Panc1 (cell line): Measurements from ENCODE around the gene GSG1L. TPM values are rescaled to one million over a fixed set of nuclear protein-coding genes. Genes with fewer than 3 reads are reported as not detected.

Experiments used
- ATAC-seq: fragments of 200-7000 bp; cut with Tn5 transposase; 2 replicates; pipeline ENCODE4 v1.9.1; 2020; ENCODE audit warnings: mild to moderate bottlenecking, moderate library complexity
- BruUV-seq: library from RNA; stranded (reverse); fragments of 400-500 nt; replicated peaks from 2 replicates; lab custom pipeline; 2021; lab: Mats Ljungman, UMichigan
- CTCF ChIA-PET: fragments of 300-600 bp; sonication (Branson Sonifier 250); formaldehyde crosslinking; loops from one replicate; lab custom pipeline; 2022; ENCODE audit warnings: antibody characterized with exemption; lab: Charles Lee
- POLR2A ChIA-PET: fragments of 300-600 bp; sonication (Branson Sonifier 250); formaldehyde crosslinking; loops from one replicate; lab custom pipeline; 2022; ENCODE audit warnings: antibody characterized with exemption; lab: Charles Lee
- DNase-seq: peaks from one replicate; pipeline ENCODE4 v3.0.0-alpha.2; 2010; ENCODE audit warnings: low read depth, low spot score
- H3K27ac ChIP-seq: 2 replicates; pipeline ENCODE4 v1.5.1; 2011; ENCODE audit warnings: mild to moderate bottlenecking, low read length, inconsistent platforms
- H3K27me3 ChIP-seq: fragments of 200-500 bp; sonication (Bioruptor generic); 2 replicates; pipeline ENCODE4 v1.6.0; 2014; ENCODE audit warnings: low read length, inconsistent platforms; ENCODE audit not compliant: control insufficient read depth, insufficient read depth
- H3K36me3 ChIP-seq: fragments of 200-500 bp; sonication (Bioruptor generic); 2 replicates; pipeline ENCODE4 v1.5.1; 2014; ENCODE audit warnings: inconsistent platforms, mild to moderate bottlenecking, low read length, moderate library complexity; ENCODE audit not compliant: control insufficient read depth, insufficient read depth
- H3K4me1 ChIP-seq: 2 replicates; pipeline ENCODE4 v1.5.1; 2011; ENCODE audit warnings: inconsistent platforms, mild to moderate bottlenecking, low read length, moderate library complexity; ENCODE audit not compliant: control insufficient read depth, insufficient read depth
- H3K4me3 ChIP-seq, 2 experiments: 2 replicates each; pipeline ENCODE4 v1.5.1; 2011 to 2012; ENCODE audit warnings: low read depth in 2 of 2, low read length in 2 of 2, mild to moderate bottlenecking in 2 of 2, inconsistent platforms in 1 of 2, moderate library complexity in 1 of 2
- H3K9me3 ChIP-seq: fragments of 200-500 bp; sonication (Bioruptor generic); 2 replicates; pipeline ENCODE4 v1.5.1; 2014; ENCODE audit warnings: low read depth, mild to moderate bottlenecking, inconsistent platforms, low read length, moderate library complexity; ENCODE audit not compliant: control insufficient read depth, insufficient read depth
- POLR2AphosphoS5 ChIP-seq: IDR thresholded peaks from 2 replicates; pipeline ENCODE4 v1.6.1; 2012; ENCODE audit warnings: mild to moderate bottlenecking, low read depth, low read length, moderate library complexity
- SIN3A ChIP-seq: IDR thresholded peaks from 2 replicates; pipeline ENCODE4 v1.6.1; 2012; ENCODE audit warnings: low read depth, mild to moderate bottlenecking, low read length, moderate library complexity, borderline replicate concordance; ENCODE audit not compliant: insufficient read depth
- TCF7L2 ChIP-seq: IDR thresholded peaks from 2 replicates; pipeline ENCODE4 v1.6.1; 2011; ENCODE audit warnings: mild to moderate bottlenecking, low read depth, low read length, inconsistent platforms
- in situ Hi-C: cut with HindIII; loops from 2 replicates; pipeline ENCODE4 v1.10.0; 2016; ENCODE audit warnings: low sequenced_read_pairs, low pct_unique_long_range_greater_than_20kb
- intact Hi-C: fragments of 100-400 bp; cut with micrococcal nuclease; formaldehyde crosslinking; loops from one replicate; pipeline ENCODE4 v1.10.0; 2022; ENCODE audit not compliant: unreplicated experiment
- total RNA-seq: library from RNA; stranded (reverse); gene quantifications from one replicate; pipeline ENCODE4 v1.2.1, GENCODE V29; 2021; ENCODE audit not compliant: unreplicated experiment
- TF ChIP-seq, protein P1 (sequence below), 2 experiments: IDR thresholded peaks; 2 replicates each; pipeline ENCODE4 v1.6.1; 2011 to 2012; ENCODE audit warnings: low read depth in 2 of 2, control low read depth in 1 of 2, low read length in 1 of 2, mild to moderate bottlenecking in 1 of 2, moderate library complexity in 1 of 2; ENCODE audit not compliant: insufficient read depth in 1 of 2
- TF ChIP-seq, protein P2 (sequence below): fragments of 450-650 bp; IDR thresholded peaks from 2 replicates; pipeline ENCODE4 v1.5.1; 2017; ENCODE audit warnings: mild to moderate bottlenecking

Gene GSG1L
- total RNA-seq, 1 experiment from 2014 or later, result 0.08 TPM

DNA sequence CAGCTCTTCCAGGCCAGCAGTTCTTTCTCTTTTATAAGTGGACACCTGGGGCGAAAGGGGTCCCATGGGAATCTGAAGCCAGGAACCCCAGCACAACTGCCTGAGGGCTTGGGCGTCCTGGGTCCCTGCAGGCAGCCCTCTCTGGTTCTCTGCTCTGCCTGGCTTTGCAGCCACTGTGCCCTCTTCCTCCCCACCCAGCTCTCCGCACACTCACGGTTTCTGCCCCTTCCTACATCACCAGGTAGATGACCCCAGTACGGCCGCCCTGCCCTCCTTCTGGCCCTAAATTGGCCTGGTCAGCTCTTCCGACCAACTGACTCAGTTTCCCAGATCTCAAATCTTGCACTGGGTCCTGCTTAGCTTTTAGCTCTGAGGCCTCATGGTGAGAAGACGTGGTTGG, 288.3 kb downstream of the GSG1L start:
- ATAC-seq, result no peak

DNA sequence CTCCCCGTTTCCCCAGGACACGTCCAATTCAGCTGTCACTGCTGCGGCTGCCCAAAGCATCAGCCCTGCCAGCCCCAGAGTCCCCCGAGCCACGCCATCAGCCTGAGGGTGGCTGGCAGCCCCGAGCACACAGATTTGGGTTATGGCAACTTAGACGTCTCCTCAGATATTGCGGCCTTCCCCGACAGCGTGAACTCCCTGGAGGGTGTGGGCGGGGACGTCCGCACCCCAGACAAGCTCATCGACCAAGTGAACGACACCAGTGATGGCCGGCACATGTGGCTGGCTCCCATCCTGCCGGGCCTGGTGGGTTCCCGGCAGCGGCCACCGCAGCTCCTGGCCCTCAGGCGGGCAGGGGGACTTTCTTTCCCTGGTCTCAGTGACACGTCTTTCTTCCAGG, 288.7 kb downstream of the GSG1L start:
- H3K9me3 ChIP-seq, result no peaks in the 10 kb centered on the region
- CTCF ChIA-PET, result no interaction called here
- POLR2A ChIA-PET, result no interaction called here
- in situ Hi-C loops, result no loop called here
- 0 out of 2 replicates have a peak, but pooled peaks cover 1% of the 10 kb centered on the region for H3K4me1 ChIP-seq
- no TSS peak for BruUV-seq
- TF ChIP-seq, protein P1, sequence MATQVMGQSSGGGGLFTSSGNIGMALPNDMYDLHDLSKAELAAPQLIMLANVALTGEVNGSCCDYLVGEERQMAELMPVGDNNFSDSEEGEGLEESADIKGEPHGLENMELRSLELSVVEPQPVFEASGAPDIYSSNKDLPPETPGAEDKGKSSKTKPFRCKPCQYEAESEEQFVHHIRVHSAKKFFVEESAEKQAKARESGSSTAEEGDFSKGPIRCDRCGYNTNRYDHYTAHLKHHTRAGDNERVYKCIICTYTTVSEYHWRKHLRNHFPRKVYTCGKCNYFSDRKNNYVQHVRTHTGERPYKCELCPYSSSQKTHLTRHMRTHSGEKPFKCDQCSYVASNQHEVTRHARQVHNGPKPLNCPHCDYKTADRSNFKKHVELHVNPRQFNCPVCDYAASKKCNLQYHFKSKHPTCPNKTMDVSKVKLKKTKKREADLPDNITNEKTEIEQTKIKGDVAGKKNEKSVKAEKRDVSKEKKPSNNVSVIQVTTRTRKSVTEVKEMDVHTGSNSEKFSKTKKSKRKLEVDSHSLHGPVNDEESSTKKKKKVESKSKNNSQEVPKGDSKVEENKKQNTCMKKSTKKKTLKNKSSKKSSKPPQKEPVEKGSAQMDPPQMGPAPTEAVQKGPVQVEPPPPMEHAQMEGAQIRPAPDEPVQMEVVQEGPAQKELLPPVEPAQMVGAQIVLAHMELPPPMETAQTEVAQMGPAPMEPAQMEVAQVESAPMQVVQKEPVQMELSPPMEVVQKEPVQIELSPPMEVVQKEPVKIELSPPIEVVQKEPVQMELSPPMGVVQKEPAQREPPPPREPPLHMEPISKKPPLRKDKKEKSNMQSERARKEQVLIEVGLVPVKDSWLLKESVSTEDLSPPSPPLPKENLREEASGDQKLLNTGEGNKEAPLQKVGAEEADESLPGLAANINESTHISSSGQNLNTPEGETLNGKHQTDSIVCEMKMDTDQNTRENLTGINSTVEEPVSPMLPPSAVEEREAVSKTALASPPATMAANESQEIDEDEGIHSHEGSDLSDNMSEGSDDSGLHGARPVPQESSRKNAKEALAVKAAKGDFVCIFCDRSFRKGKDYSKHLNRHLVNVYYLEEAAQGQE (IDR thresholded peaks at IDR 0.05; ENCODE audit: insufficient read depth in 1 of 2, low read depth in 2 of 2, low read length in 1 of 2), result no peak
- no peak for TF ChIP-seq POLR2AphosphoS5
- no peak for TF ChIP-seq SIN3A
- no peak for TF ChIP-seq TCF7L2
- TF ChIP-seq, protein P2, sequence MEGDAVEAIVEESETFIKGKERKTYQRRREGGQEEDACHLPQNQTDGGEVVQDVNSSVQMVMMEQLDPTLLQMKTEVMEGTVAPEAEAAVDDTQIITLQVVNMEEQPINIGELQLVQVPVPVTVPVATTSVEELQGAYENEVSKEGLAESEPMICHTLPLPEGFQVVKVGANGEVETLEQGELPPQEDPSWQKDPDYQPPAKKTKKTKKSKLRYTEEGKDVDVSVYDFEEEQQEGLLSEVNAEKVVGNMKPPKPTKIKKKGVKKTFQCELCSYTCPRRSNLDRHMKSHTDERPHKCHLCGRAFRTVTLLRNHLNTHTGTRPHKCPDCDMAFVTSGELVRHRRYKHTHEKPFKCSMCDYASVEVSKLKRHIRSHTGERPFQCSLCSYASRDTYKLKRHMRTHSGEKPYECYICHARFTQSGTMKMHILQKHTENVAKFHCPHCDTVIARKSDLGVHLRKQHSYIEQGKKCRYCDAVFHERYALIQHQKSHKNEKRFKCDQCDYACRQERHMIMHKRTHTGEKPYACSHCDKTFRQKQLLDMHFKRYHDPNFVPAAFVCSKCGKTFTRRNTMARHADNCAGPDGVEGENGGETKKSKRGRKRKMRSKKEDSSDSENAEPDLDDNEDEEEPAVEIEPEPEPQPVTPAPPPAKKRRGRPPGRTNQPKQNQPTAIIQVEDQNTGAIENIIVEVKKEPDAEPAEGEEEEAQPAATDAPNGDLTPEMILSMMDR, result no peak
- H3K36me3 ChIP-seq, result no peaks in the 10 kb centered on the region
- no peak for ATAC-seq
- H3K27ac ChIP-seq, result no peak overlapping the region
- intact Hi-C loops, result loop anchor here (5.0 kb wide), 1 partner anchor 288 kb away; the partner anchor contains the start of gene GSG1L
- no peak overlapping the region for H3K4me3 ChIP-seq
- H3K27me3 ChIP-seq, result no peaks in the 10 kb centered on the region
- no peak for DNase-seq

More for the DNA sequence above, 288.3 kb downstream of the GSG1L start:
- Histone ChIP-seq H3K27me3 (no peaks in the 10 kb centered on the region), H3K27ac (no peak overlapping the region), H3K9me3 (no peaks in the 10 kb centered on the region), H3K4me1 (no peaks in the 10 kb centered on the region), H3K4me3 (no peak overlapping the region), H3K36me3 (no peaks in the 10 kb centered on the region)
- in situ Hi-C loops (no loop called here), intact Hi-C loops (loop anchor here (5.0 kb wide), 1 partner anchor 287 kb away; the partner anchor contains the start of gene GSG1L)
- BruUV-seq, result no TSS peak
- TF ChIP-seq SIN3A (no peak), TCF7L2 (no peak), POLR2AphosphoS5 (no peak)
- TF ChIP-seq, protein P2, result no peak
- TF ChIP-seq, protein P1 (IDR thresholded peaks at IDR 0.05; ENCODE audit: insufficient read depth in 1 of 2, low read depth in 2 of 2, low read length in 1 of 2), result no peak
- ChIA-PET POLR2A (no interaction called here), CTCF (no interaction called here)
- DNase-seq, result no peak
